Measurements from ENCODE around the gene RBM47. TPM values are rescaled to one million over a fixed set of nuclear protein-coding genes. Genes with fewer than 3 reads are reported as not detected.

The RBM47 gene
- polyA plus RNA-seq, 3 donors = 80.2 to 85.1 (median 83.1) TPM

- DNase-seq (ENCODE audit: low read depth in 3 of 3, low spot score in 2 of 3) = no peak
Observed at GRCh38 chr4:40388239-40388638, 241.4 kb downstream of the RBM47 start.

GRCh38 chr4:40380647-40381046 lies 249.0 kb downstream of the RBM47 start:
- no peak for DNase-seq (ENCODE audit: low read depth in 3 of 3, low spot score in 2 of 3)

- no peak for DNase-seq (ENCODE audit: low read depth in 3 of 3, low spot score in 2 of 3)
Observed at GRCh38 chr4:40379248-40379647, 250.4 kb downstream of the RBM47 start.

- no peak for DNase-seq (ENCODE audit: low read depth in 3 of 3, low spot score in 2 of 3)
Observed at GRCh38 chr4:40378619-40379018, 251.0 kb downstream of the RBM47 start.

GRCh38 chr4:40377512-40378365 lies 251.9 kb downstream of the RBM47 start:
- no peak for DNase-seq (ENCODE audit: low read depth in 3 of 3, low spot score in 2 of 3)

- DNase-seq (ENCODE audit: low read depth in 3 of 3, low spot score in 2 of 3) = no peak
Observed at GRCh38 chr4:40375620-40376019, 254.0 kb downstream of the RBM47 start.

- DNase-seq (ENCODE audit: low read depth in 3 of 3, low spot score in 2 of 3) = no peak
Observed at GRCh38 chr4:40375095-40375494, 254.6 kb downstream of the RBM47 start.

GRCh38 chr4:40373636-40374035 lies 256.0 kb downstream of the RBM47 start:
- DNase-seq (ENCODE audit: low read depth in 3 of 3, low spot score in 2 of 3) = no peak

Other genes with a start within 250 kb of the RBM47 start
- 10 to 100 TPM; 10.5 to 13.1 (median 11.7) TPM for gene NSUN7, start 120.1 kb upstream of the RBM47 start, polyA plus RNA-seq (ENCODE audit: insufficient read length in 3 of 3)

Measured in right renal cortex interstitium (tissue), 3 donors.